GM10266 (cell line): Measurements from ENCODE around the gene ANKS1A.

Experiments used
- DNase-seq: peaks from one replicate; pipeline ENCODE4 v3.0.0; 2012; ENCODE audit errors: extremely low spot score
- TF ChIP-seq, protein P1 (sequence below): IDR thresholded peaks from 2 replicates; pipeline ENCODE4 v1.5.1; 2012; ENCODE audit warnings: mild to moderate bottlenecking, low read depth; ENCODE audit not compliant: control insufficient read depth, insufficient read depth; ENCODE audit errors: missing control alignments

The ANKS1A gene

GRCh38 chr6:35053701-35054100, 164.6 kb downstream of the ANKS1A start:
- TF ChIP-seq, protein P1, sequence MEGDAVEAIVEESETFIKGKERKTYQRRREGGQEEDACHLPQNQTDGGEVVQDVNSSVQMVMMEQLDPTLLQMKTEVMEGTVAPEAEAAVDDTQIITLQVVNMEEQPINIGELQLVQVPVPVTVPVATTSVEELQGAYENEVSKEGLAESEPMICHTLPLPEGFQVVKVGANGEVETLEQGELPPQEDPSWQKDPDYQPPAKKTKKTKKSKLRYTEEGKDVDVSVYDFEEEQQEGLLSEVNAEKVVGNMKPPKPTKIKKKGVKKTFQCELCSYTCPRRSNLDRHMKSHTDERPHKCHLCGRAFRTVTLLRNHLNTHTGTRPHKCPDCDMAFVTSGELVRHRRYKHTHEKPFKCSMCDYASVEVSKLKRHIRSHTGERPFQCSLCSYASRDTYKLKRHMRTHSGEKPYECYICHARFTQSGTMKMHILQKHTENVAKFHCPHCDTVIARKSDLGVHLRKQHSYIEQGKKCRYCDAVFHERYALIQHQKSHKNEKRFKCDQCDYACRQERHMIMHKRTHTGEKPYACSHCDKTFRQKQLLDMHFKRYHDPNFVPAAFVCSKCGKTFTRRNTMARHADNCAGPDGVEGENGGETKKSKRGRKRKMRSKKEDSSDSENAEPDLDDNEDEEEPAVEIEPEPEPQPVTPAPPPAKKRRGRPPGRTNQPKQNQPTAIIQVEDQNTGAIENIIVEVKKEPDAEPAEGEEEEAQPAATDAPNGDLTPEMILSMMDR: no peak
- no peak for DNase-seq

- DNase-seq: no peak
- TF ChIP-seq, protein P1: no peak
Measured at GRCh38 chr6:35054106-35054742, 165.2 kb downstream of the ANKS1A start.

- TF ChIP-seq, protein P1: no peak
- no peak for DNase-seq
Measured at GRCh38 chr6:35054743-35055130, 165.7 kb downstream of the ANKS1A start.

DNA sequence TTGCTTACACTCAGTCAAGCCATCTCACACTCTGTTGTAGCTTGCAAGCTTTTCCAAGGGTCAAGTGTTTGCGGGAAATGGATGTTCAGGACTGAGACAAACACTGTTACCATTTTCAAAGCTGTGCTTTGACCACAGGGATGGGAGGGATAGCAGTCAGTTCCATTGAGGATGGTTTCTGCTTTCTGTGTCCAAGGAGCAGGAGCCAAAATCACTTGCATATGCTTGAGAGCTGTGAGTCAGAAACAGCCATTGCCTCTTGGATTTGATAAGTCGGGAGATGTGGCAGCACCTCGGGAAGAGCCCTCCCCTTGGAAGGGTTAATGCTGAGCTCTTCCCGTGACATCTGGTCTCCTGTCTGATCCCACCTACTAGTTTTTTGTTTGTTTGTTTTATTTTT, 166.8 kb downstream of the ANKS1A start:
- no peak for DNase-seq
- TF ChIP-seq, protein P1: no peak

- no peak for DNase-seq
- TF ChIP-seq, protein P1: no peak
Measured at GRCh38 chr6:35056952-35057351, 167.9 kb downstream of the ANKS1A start.

DNA sequence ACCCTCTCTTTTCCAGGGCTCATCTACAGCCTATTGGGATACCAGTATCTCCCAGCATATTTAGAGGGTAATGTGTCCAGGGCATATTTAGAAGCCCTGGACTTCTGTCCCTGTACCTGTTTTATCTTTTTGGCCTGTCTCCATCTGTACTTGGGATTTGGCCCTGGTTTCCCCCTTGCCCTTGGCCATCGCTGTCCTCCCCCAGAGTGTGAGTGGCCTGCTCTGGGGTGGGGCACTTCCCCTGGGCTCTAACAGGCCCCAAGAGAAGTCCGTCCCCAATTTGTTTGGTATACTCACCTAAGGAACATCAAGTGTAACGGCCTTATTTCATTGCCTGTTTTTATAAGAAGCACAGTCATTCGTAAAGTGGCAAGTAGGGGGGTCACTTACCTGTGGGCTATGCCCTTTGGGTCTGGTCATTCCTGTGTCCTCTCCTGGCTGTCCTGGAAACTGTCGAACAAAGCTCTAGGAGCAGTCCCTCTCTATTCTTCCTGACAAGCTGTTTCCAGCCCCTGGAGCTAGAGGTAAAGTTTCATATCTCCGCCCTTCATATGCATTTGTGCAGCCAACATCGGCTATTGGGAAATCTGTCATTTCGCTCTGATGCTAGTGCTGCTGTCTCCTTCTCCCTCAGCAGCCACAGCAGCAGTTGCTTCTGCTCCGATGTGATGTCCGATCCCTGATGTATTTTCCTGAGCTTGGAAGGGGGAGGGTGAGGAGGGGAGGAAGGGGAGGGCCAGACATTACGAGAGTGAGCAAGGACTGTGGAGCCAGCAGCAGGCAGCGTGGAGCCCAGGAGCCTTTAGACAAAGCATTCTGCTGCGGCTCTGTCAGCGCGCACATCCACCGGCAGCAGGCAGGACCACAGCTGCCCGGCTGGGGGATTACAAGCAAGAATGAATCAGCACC, 168.6 kb downstream of the ANKS1A start:
- TF ChIP-seq, protein P1: no peak
- no peak for DNase-seq

DNA sequence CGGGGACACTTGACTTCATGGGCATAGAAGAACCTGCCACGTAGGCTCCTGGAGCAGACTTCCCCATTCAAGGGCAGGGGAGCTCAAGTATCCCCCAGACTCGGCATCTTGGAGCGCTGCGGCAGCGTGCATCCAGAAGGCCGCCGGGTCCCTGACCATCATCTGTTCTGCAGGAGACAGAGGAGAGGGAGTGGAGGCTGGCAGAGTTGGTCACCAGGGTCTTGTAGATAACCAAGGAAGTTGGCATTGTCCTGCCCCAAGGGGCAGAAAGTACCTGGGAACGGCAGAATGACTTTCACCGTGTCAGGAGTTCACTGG, 169.3 kb downstream of the ANKS1A start:
- no peak for DNase-seq
- TF ChIP-seq, protein P1: no peak
